Measurements from ENCODE around the gene FGD2.
A peak's percentile ranks its signal among the peaks of the same experiment; 100 is the strongest.

- TF ChIP-seq, protein P1, sequence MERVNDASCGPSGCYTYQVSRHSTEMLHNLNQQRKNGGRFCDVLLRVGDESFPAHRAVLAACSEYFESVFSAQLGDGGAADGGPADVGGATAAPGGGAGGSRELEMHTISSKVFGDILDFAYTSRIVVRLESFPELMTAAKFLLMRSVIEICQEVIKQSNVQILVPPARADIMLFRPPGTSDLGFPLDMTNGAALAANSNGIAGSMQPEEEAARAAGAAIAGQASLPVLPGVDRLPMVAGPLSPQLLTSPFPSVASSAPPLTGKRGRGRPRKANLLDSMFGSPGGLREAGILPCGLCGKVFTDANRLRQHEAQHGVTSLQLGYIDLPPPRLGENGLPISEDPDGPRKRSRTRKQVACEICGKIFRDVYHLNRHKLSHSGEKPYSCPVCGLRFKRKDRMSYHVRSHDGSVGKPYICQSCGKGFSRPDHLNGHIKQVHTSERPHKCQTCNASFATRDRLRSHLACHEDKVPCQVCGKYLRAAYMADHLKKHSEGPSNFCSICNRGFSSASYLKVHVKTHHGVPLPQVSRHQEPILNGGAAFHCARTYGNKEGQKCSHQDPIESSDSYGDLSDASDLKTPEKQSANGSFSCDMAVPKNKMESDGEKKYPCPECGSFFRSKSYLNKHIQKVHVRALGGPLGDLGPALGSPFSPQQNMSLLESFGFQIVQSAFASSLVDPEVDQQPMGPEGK (CRISPR knock-in tag; IDR thresholded peaks at IDR 0.05; ENCODE audit: borderline replicate concordance): no peak
- TF ChIP-seq CSDC2 (CRISPR knock-in tag; IDR thresholded peaks at IDR 0.05) (no peak), ZFP3 (CRISPR knock-in tag; IDR thresholded peaks at IDR 0.05) (no peak), TCF4 (CRISPR knock-in tag; IDR thresholded peaks at IDR 0.05; ENCODE audit: borderline replicate concordance) (peak; percentile 98), PPARA (CRISPR knock-in tag; IDR thresholded peaks at IDR 0.05; ENCODE audit: borderline replicate concordance) (no peak), ARNTL (CRISPR knock-in tag; IDR thresholded peaks at IDR 0.05; ENCODE audit: borderline replicate concordance, low read depth) (no peak)
- TF ChIP-seq, protein P2, sequence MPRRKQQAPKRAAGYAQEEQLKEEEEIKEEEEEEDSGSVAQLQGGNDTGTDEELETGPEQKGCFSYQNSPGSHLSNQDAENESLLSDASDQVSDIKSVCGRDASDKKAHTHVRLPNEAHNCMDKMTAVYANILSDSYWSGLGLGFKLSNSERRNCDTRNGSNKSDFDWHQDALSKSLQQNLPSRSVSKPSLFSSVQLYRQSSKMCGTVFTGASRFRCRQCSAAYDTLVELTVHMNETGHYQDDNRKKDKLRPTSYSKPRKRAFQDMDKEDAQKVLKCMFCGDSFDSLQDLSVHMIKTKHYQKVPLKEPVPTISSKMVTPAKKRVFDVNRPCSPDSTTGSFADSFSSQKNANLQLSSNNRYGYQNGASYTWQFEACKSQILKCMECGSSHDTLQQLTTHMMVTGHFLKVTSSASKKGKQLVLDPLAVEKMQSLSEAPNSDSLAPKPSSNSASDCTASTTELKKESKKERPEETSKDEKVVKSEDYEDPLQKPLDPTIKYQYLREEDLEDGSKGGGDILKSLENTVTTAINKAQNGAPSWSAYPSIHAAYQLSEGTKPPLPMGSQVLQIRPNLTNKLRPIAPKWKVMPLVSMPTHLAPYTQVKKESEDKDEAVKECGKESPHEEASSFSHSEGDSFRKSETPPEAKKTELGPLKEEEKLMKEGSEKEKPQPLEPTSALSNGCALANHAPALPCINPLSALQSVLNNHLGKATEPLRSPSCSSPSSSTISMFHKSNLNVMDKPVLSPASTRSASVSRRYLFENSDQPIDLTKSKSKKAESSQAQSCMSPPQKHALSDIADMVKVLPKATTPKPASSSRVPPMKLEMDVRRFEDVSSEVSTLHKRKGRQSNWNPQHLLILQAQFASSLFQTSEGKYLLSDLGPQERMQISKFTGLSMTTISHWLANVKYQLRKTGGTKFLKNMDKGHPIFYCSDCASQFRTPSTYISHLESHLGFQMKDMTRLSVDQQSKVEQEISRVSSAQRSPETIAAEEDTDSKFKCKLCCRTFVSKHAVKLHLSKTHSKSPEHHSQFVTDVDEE (CRISPR knock-in tag; IDR thresholded peaks at IDR 0.05): peak; percentile 79
Measured at GRCh38 chr6:37077905-37078296, 72.4 kb downstream of the FGD2 start.
